Endothelial cell of umbilical vein (primary cell): ENCODE data around the gene LATS2. TPM values are rescaled to one million over a fixed set of nuclear protein-coding genes. Genes with fewer than 3 reads are reported as not detected.

ENCODE experiments used
- BruUV-seq: library from RNA; stranded (reverse); fragments of 400-500 nt; replicated peaks from 2 replicates; lab custom pipeline; 2021; lab: Mats Ljungman, UMichigan
- CTCF ChIA-PET: fragments of 300-600, 350-600 bp; sonication (Branson Sonifier 250); formaldehyde crosslinking; loops from one replicate; lab custom pipeline; 2021; ENCODE audit warnings: antibody characterized with exemption, inconsistent platforms; lab: Charles Lee
- POLR2A ChIA-PET: fragments of 300-600, 350-600 bp; sonication (Branson Sonifier 250); formaldehyde crosslinking; loops from one replicate; lab custom pipeline; 2021; ENCODE audit warnings: antibody characterized with exemption, inconsistent platforms; lab: Charles Lee
- DNase-seq: peaks from one replicate; pipeline ENCODE4 v3.0.0-alpha.2; 2011; ENCODE audit warnings: low read depth, low spot score
- FAIRE-seq: peaks from 2 replicates; lab custom pipeline; 2011; peaks lifted over from hg19 to GRCh38; lab: Jason Lieb, UNC
- H2AFZ ChIP-seq: 2 replicates; pipeline ENCODE4 v1.6.0; 2012; ENCODE audit warnings: low read depth, low read length, control low read depth, inconsistent platforms
- H3K27ac ChIP-seq: 2 replicates; pipeline ENCODE4 v1.5.1; 2011; ENCODE audit warnings: low read depth, mild to moderate bottlenecking, control low read depth, low read length, moderate library complexity; ENCODE audit not compliant: insufficient read depth
- H3K27me3 ChIP-seq, 2 experiments: 2 replicates each; pipeline versions ENCODE4 v1.6.0 to v1.6.1; 2011; ENCODE audit warnings: low read length in 2 of 2, mixed read lengths in 1 of 2; ENCODE audit not compliant: control insufficient read depth in 2 of 2, insufficient read depth in 2 of 2
- H3K36me3 ChIP-seq, 2 experiments: 2 replicates in 1 of 2; 3 replicates in 1 of 2; pipeline ENCODE4 v1.5.1; 2011; ENCODE audit warnings: low read length in 2 of 2, mild to moderate bottlenecking in 1 of 2, moderate library complexity in 1 of 2; ENCODE audit not compliant: control insufficient read depth in 2 of 2, insufficient read depth in 2 of 2; ENCODE audit errors: extremely low read depth in 1 of 2
- H3K4me1 ChIP-seq: 3 replicates; pipeline ENCODE4 v1.5.1; 2011; ENCODE audit warnings: mild to moderate bottlenecking, low read length; ENCODE audit not compliant: control insufficient read depth, insufficient read depth; ENCODE audit errors: extremely low read depth
- H3K4me2 ChIP-seq: 2 replicates; pipeline ENCODE4 v1.6.1; 2011; ENCODE audit warnings: low read length, control low read depth, mixed read lengths; ENCODE audit not compliant: insufficient read depth
- H3K4me3 ChIP-seq, 3 experiments: fragments of 200-600 bp in 1 of 3; sonication (generic), shearing (Covaris generic) in 1 of 3; replicated peaks in 1 of 3; 2 replicates each; pipeline ENCODE4 v1.5.1; 2011 to 2016; ENCODE audit warnings: control low read depth in 3 of 3, low read length in 3 of 3, mild to moderate bottlenecking in 2 of 3, inconsistent platforms in 1 of 3, low read depth in 1 of 3, moderate library complexity in 1 of 3; ENCODE audit not compliant: insufficient read depth in 1 of 3
- H3K79me2 ChIP-seq: 2 replicates; pipeline ENCODE4 v1.6.0; 2012; ENCODE audit warnings: low read length, inconsistent platforms; ENCODE audit not compliant: control insufficient read depth, insufficient read depth
- H3K9ac ChIP-seq: replicated peaks from 2 replicates; pipeline ENCODE3; 2011; ENCODE audit warnings: low read length, control low read depth; ENCODE audit not compliant: insufficient read depth; ENCODE audit errors: extremely low read depth
- H3K9me1 ChIP-seq: replicated peaks from 3 replicates; pipeline ENCODE4 v1.6.0; 2011; ENCODE audit warnings: mild to moderate bottlenecking, low read length; ENCODE audit not compliant: control insufficient read depth, insufficient read depth; ENCODE audit errors: extremely low read depth
- H3K9me3 ChIP-seq: replicated peaks from 2 replicates; pipeline ENCODE4 v1.5.1; 2012; ENCODE audit warnings: low read length, inconsistent platforms; ENCODE audit not compliant: control insufficient read depth, insufficient read depth
- H4K20me1 ChIP-seq: replicated peaks from 2 replicates; pipeline ENCODE3; 2011; ENCODE audit warnings: mild to moderate bottlenecking, low read length; ENCODE audit not compliant: control insufficient read depth, insufficient read depth; ENCODE audit errors: extremely low read depth
- CTCF ChIP-seq, 2 donors: IDR thresholded peaks; 1 replicate in 1 of 2; 2 replicates in 1 of 2; pipeline ENCODE4 v1.5.1; 2011; ENCODE audit warnings: low read length in 2 of 2, mild to moderate bottlenecking in 2 of 2, moderate library complexity in 2 of 2, control low read depth in 1 of 2, inconsistent platforms in 1 of 2, low read depth in 1 of 2; ENCODE audit not compliant: insufficient read depth in 1 of 2; ENCODE audit errors: extremely low read depth in 1 of 2
- EZH2 ChIP-seq: IDR thresholded peaks from 2 replicates; pipeline ENCODE4 v1.6.1; 2012; ENCODE audit warnings: borderline replicate concordance, low read depth, mild to moderate bottlenecking, moderate library complexity, low read length, inconsistent platforms; ENCODE audit not compliant: severe bottlenecking
- FOS ChIP-seq: IDR thresholded peaks from 2 replicates; pipeline ENCODE4 v1.6.1; 2011; ENCODE audit warnings: mild to moderate bottlenecking, low read length, moderate library complexity, borderline replicate concordance; ENCODE audit not compliant: insufficient read depth
- GATA2 ChIP-seq: IDR thresholded peaks from 2 replicates; pipeline ENCODE4 v1.7.0; 2011; ENCODE audit warnings: low read depth, mild to moderate bottlenecking, moderate library complexity, mixed read lengths, low read length; ENCODE audit not compliant: insufficient read length, insufficient read depth
- JUN ChIP-seq: IDR thresholded peaks from 2 replicates; pipeline ENCODE4 v1.6.1; 2011; ENCODE audit warnings: borderline replicate concordance, low read depth; ENCODE audit not compliant: insufficient read length, insufficient read depth
- MAX ChIP-seq: IDR thresholded peaks from 2 replicates; pipeline ENCODE4 v1.6.1; 2011; ENCODE audit not compliant: insufficient read depth, insufficient read length
- MYC ChIP-seq: IDR thresholded peaks from one replicate; pipeline ENCODE4 v1.6.1; 2011; ENCODE audit warnings: mild to moderate bottlenecking, low read depth, low read length
- POLR2A ChIP-seq: IDR thresholded peaks from 2 replicates; pipeline ENCODE4 v1.6.1; 2012; ENCODE audit warnings: low read depth, mild to moderate bottlenecking, control low read depth, low read length
- POLR2AphosphoS5 ChIP-seq: IDR thresholded peaks from 2 replicates; pipeline ENCODE4 v1.6.1; 2012; ENCODE audit warnings: low read depth, mild to moderate bottlenecking, control low read depth, low read length, moderate library complexity; ENCODE audit not compliant: insufficient read depth
- dilution Hi-C: fragments of 300-500 bp; cut with MboI; formaldehyde crosslinking; loops from one replicate; pipeline ENCODE4 v1.15.0; 2019; ENCODE audit warnings: low sequenced_read_pairs; ENCODE audit not compliant: extremely low pct_ligation_motif_present
- intact Hi-C: fragments of 100-400 bp; cut with micrococcal nuclease; formaldehyde crosslinking; loops from one replicate; pipeline ENCODE4 v1.10.0; 2022
- polyA plus RNA-seq, 4 experiments: library from polyadenylated mRNA; depleted of rRNA in 3 of 4; stranded (reverse) in 3 of 4; unstranded in 1 of 4; fragments of >200 nt; gene quantifications; 2 replicates each; pipeline versions ENCODE4 v1.2.1 to v1.2.3, GENCODE V29; 2011 to 2012; ENCODE audit warnings: missing spikeins in 1 of 4
- total RNA-seq: library from RNA; stranded (reverse); gene quantifications from 2 replicates; pipeline ENCODE4 v1.2.3, GENCODE V29; 2021

The LATS2 gene
- total and polyA plus RNA-seq, 2 donors (not counting 3 experiments of a cell fraction or from before 2014, with no cell fraction given) = 33.5 to 67.6 TPM

GRCh38 chr13:21040120-21040826 lies 21.1 kb downstream of the LATS2 start:
- no peaks in the 10 kb centered on the region for H3K27me3 ChIP-seq
- ChIA-PET CTCF (interaction anchor here (0.7 to 1.7 kb wide), 4 partner anchors 10 to 97 kb away, joined by 3 to 4 read pairs (median 4); no protein-coding TSS in a partner anchor), POLR2A (interaction anchor here (0.7 kb wide), 1 partner anchor 19 kb away, joined by 3 read pairs; no protein-coding TSS in a partner anchor)
- intact Hi-C loops = no loop called here
- H3K4me2 ChIP-seq = no peak overlapping the region
- H3K4me3 ChIP-seq = no peak overlapping the region
- no peaks in the 10 kb centered on the region for H3K9me3 ChIP-seq
- H3K27ac ChIP-seq = peak overlapping the region; percentile 80
- peaks cover 5 to 7% of the 10 kb centered on the region in 2 experiments for H3K36me3 ChIP-seq
- H4K20me1 ChIP-seq = peaks cover 8% of the 10 kb centered on the region
- H2AFZ ChIP-seq = no peak overlapping the region
- H3K4me1 ChIP-seq = peaks cover 70% of the 10 kb centered on the region
- dilution Hi-C loops = no loop called here
- TF ChIP-seq FOS (no peak), EZH2 (no peak), CTCF (IDR thresholded peaks at IDR 0.05; ENCODE audit: extremely low read depth in 1 of 2, insufficient read depth in 1 of 2, low read depth in 1 of 2, low read length in 2 of 2) (no peak), MYC (no peak), GATA2 (no peak), MAX (no peak), POLR2AphosphoS5 (no peak), POLR2A (no peak), JUN (no peak)
- DNase-seq (no peak), FAIRE-seq (no peak)
- no TSS peak for BruUV-seq
- no peaks in the 10 kb centered on the region for H3K9me1 ChIP-seq
- H3K9ac ChIP-seq = no peak overlapping the region
- peaks cover 91% of the 10 kb centered on the region for H3K79me2 ChIP-seq
